Liver (tissue), 9 donors: ENCODE results near the gene PSTPIP1. TPM values are rescaled to one million over a fixed set of nuclear protein-coding genes. Genes with fewer than 3 reads are reported as not detected.
A peak's percentile ranks its signal among the peaks of the same experiment; 100 is the strongest.

Experiments used
- DNase-seq: peaks from one replicate; pipeline ENCODE4 v3.0.0-alpha.2; 2017; ENCODE audit warnings: low spot score
- H3K27ac ChIP-seq, 2 donors: one replicate each; pipeline ENCODE4 v1.7.0; 2013; ENCODE audit warnings: inconsistent platforms in 2 of 2, low read length in 2 of 2, control low read depth in 1 of 2, low read depth in 1 of 2, mild to moderate bottlenecking in 1 of 2
- H3K27me3 ChIP-seq, 4 donors: one replicate each; pipeline versions ENCODE4 v1.6.1 to v1.7.0; 2013; ENCODE audit warnings: low read length in 3 of 4, inconsistent platforms in 1 of 4, mild to moderate bottlenecking in 1 of 4, moderate library complexity in 1 of 4; ENCODE audit not compliant: control insufficient read depth in 4 of 4, insufficient read depth in 4 of 4
- H3K36me3 ChIP-seq, 4 donors: one replicate each; pipeline versions ENCODE4 v1.6.1 to v1.7.0; 2013; ENCODE audit warnings: low read length in 3 of 4, mild to moderate bottlenecking in 3 of 4, low read depth in 1 of 4, moderate library complexity in 1 of 4; ENCODE audit not compliant: control insufficient read depth in 4 of 4, insufficient read depth in 3 of 4
- H3K4me1 ChIP-seq, 4 donors: one replicate each; pipeline versions ENCODE4 v1.6.1 to v1.7.0; 2013; ENCODE audit warnings: low read length in 3 of 4, mild to moderate bottlenecking in 3 of 4, moderate library complexity in 1 of 4; ENCODE audit not compliant: control insufficient read depth in 4 of 4, insufficient read depth in 4 of 4
- H3K4me3 ChIP-seq, 3 donors: one replicate each; pipeline versions ENCODE4 v1.6.1 to v1.7.0; 2013; ENCODE audit warnings: low read length in 3 of 3, control low read depth in 1 of 3, low read depth in 1 of 3, mild to moderate bottlenecking in 1 of 3
- H3K9ac ChIP-seq, 2 donors: one replicate each; pipeline ENCODE4 v1.7.0; 2013; ENCODE audit warnings: low read length in 2 of 2, mild to moderate bottlenecking in 2 of 2, moderate library complexity in 2 of 2, control low read depth in 1 of 2, low read depth in 1 of 2
- H3K9me3 ChIP-seq, 4 donors: one replicate each; pipeline versions ENCODE4 v1.6.1 to v1.7.0; 2013; ENCODE audit warnings: low read length in 3 of 4; ENCODE audit not compliant: control insufficient read depth in 4 of 4
- EGR1 ChIP-seq, 2 donors: IDR thresholded peaks; 2 replicates each; pipeline ENCODE4 v1.6.1; 2016 to 2018; ENCODE audit warnings: antibody characterized with exemption in 2 of 2, low read depth in 2 of 2
- FOXA1 ChIP-seq: IDR thresholded peaks from 2 replicates; pipeline ENCODE4 v1.6.1; 2016; ENCODE audit warnings: antibody characterized with exemption
- FOXA2 ChIP-seq: IDR thresholded peaks from 2 replicates; pipeline ENCODE4 v1.6.1; 2016; ENCODE audit warnings: antibody characterized with exemption
- GABPA ChIP-seq, 2 donors: IDR thresholded peaks in 1 of 2; conservative IDR thresholded peaks in 1 of 2; 2 replicates each; pipeline ENCODE4 v1.6.1; 2016; ENCODE audit warnings: antibody characterized with exemption in 2 of 2, mild to moderate bottlenecking in 1 of 2, moderate library complexity in 1 of 2
- HNF4A ChIP-seq, 2 donors: conservative IDR thresholded peaks; 2 replicates each; pipeline ENCODE4 v1.6.1; 2016; ENCODE audit warnings: antibody characterized with exemption in 2 of 2, mild to moderate bottlenecking in 2 of 2
- HNF4G ChIP-seq: IDR thresholded peaks from 2 replicates; pipeline ENCODE4 v1.6.1; 2016; ENCODE audit warnings: antibody characterized with exemption
- JUND ChIP-seq, 2 donors: IDR thresholded peaks; 2 replicates each; pipeline ENCODE4 v1.6.1; 2016; ENCODE audit warnings: antibody characterized with exemption in 2 of 2
- NR2F2 ChIP-seq: IDR thresholded peaks from 2 replicates; pipeline ENCODE4 v1.6.1; 2016; ENCODE audit warnings: antibody characterized with exemption
- RAD21 ChIP-seq, 2 donors: IDR thresholded peaks; 2 replicates each; pipeline ENCODE4 v1.6.1; 2016; ENCODE audit warnings: antibody characterized with exemption in 2 of 2, mild to moderate bottlenecking in 2 of 2
- RXRA ChIP-seq, 2 donors: IDR thresholded peaks; 2 replicates each; pipeline ENCODE4 v1.6.1; 2017 to 2018; ENCODE audit warnings: antibody characterized with exemption in 2 of 2, mild to moderate bottlenecking in 1 of 2
- SP1 ChIP-seq: IDR thresholded peaks from 2 replicates; pipeline ENCODE4 v1.6.1; 2018; ENCODE audit warnings: antibody characterized with exemption, mild to moderate bottlenecking
- TAF1 ChIP-seq: conservative IDR thresholded peaks from 2 replicates; pipeline ENCODE4 v1.6.1; 2016; ENCODE audit warnings: antibody characterized with exemption, mild to moderate bottlenecking
- YY1 ChIP-seq: IDR thresholded peaks from 2 replicates; pipeline ENCODE4 v1.6.1; 2016; ENCODE audit warnings: antibody characterized with exemption, mild to moderate bottlenecking
- WGBS: extraction: QIAGEN DNeasy Blood & Tissue Kit; methylation state at CpG from one replicate; pipeline ENCODE4 v1.1.7; 2013; 5-methylcytosine and 5-hydroxymethylcytosine counted together
- polyA plus RNA-seq, 2 donors: library from polyadenylated mRNA; stranded (reverse) in 1 of 2; unstranded in 1 of 2; fragments of 200-250 nt in 1 of 2; fragments of >200 nt in 1 of 2; fragmentation: Nextera tagmentation in 1 of 2; extraction: Ambion mirVana in 1 of 2; gene quantifications; one replicate each; pipeline versions ENCODE4 v1.2.1 to v1.2.3, GENCODE V29; 2013 to 2015
- total RNA-seq, 2 donors: library from RNA; depleted of rRNA; stranded (reverse); fragments of >200 nt; gene quantifications; one replicate each; pipeline ENCODE4 v1.2.3, GENCODE V29; 2014
- TF ChIP-seq, protein P1 (sequence below): IDR thresholded peaks from 2 replicates; pipeline ENCODE4 v1.6.1; 2016; ENCODE audit warnings: antibody characterized with exemption
- TF ChIP-seq, protein P2 (sequence below): IDR thresholded peaks from 2 replicates; pipeline ENCODE4 v1.6.1; 2016; ENCODE audit warnings: antibody characterized with exemption
- TF ChIP-seq, protein P3 (sequence below): IDR thresholded peaks from 2 replicates; pipeline ENCODE4 v1.6.1; 2016; ENCODE audit warnings: antibody characterized with exemption, mild to moderate bottlenecking
- TF ChIP-seq, protein P4 (sequence below): fragments of 150-350 bp; IDR thresholded peaks from 2 replicates; pipeline ENCODE4 v1.5.1; 2017; ENCODE audit warnings: improper control_type of control experiment, low read depth, low read length; ENCODE audit not compliant: missing input control
- donor health status: healthy.
- donor health status: healthy.
- donor health status: healthy.
- donor health status: healthy.
- donor health status: healthy.

The PSTPIP1 gene
- total and polyA plus RNA-seq, 4 donors, result 1.1 to 4.6 (median 3.0) TPM

DNA sequence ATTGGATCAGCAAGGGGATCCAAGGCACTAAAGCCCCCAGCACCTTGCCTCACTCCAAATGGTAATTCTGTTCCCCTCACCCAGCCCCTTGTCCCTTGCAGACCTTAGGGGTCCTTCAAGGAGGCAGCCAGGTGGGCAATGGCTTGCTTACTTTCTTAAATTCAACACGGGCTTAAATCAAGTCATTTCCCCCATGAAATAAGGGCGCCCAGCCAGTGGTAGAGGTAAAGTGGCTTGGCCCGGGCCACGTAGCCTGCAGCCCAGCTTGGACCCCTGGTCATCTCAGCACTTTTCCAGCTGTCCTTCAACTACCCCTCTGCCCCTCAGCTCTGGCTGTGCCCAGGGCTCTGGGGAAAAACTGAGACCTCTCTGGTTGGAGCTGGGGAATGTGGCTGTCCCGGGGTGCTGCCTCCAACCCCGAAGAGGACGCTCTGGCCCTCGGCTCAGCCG is 1.2 kb downstream of the PSTPIP1 start (continued):
- TF ChIP-seq, protein P1, sequence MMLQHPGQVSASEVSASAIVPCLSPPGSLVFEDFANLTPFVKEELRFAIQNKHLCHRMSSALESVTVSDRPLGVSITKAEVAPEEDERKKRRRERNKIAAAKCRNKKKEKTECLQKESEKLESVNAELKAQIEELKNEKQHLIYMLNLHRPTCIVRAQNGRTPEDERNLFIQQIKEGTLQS, result no peak
- TF ChIP-seq NR2F2, result no peak
- TF ChIP-seq TAF1, result no peak
- no peak for TF ChIP-seq HNF4G
- no peak for TF ChIP-seq RAD21 (IDR thresholded peaks at IDR 0.05)
- TF ChIP-seq, protein P2, sequence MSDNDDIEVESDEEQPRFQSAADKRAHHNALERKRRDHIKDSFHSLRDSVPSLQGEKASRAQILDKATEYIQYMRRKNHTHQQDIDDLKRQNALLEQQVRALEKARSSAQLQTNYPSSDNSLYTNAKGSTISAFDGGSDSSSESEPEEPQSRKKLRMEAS, result no peak
- TF ChIP-seq EGR1 (IDR thresholded peaks at IDR 0.05; ENCODE audit: low read depth in 2 of 2), result no peak
- no peak for TF ChIP-seq GABPA (IDR thresholded peaks at IDR 0.05 in 1 of 2, conservative IDR thresholded peaks at IDR 0.05 in 1 of 2)
- no peak for TF ChIP-seq SP1

DNA sequence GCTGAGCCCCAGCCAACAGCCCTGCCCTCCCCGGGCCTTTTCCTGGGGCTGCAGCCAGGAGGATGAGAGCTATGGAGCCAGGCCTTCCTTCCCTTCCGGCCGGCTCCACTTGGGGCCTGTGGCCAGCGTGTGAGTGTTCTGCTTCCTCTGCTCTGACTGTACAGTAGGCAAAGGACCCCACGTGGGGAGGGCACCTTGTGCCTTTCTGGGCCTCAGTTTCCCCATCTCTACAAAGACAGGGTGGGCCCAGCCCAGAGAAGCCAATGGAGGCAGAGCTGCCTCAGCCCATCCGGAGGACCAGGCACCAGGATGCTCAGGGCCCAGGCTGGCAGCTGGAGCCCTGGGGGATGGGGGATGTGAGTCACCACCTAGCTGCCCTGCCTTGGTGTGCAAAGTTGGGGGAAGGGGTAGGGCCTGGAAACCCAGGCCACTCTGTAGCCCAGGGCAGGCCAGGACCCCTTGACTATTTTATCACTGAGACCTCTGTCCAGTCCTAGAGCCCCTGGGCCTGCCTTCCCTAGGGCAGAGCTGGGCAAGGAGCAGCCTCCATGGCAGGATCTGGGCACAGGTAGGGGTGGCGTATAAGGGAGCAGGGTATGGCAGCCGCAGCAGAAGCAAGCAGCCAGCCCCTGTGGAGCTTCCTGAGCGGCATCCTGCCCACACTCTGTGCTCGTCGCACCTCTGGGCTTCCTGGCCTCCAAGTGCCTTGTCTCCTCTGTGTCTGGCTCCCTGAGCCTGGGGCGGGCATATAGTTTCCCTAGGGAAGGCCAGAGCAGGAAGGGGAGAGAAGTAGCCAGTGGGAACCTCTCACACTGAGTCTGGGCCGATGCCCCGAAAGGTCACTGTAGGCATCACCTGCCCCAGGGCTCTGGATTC is 1.8 kb downstream of the PSTPIP1 start:
- DNase-seq, result no peak
- WGBS, result 77% methylated on average over 14 of the region's 14 CpGs
- Histone ChIP-seq H3K9me3 (no peaks in the 10 kb centered on the region), H3K9ac (no peak overlapping the region), H3K27me3 (no peaks in the 10 kb centered on the region), H3K4me1 (no peaks in the 10 kb centered on the region), H3K27ac (peak overlapping the region; percentile 0 to 20), H3K4me3 (peak overlapping the region in 1 of 3 donors; percentile 9), H3K36me3 (no peaks in the 10 kb centered on the region)
- TF ChIP-seq YY1, result no peak
- TF ChIP-seq HNF4G, result no peak
- no peak for TF ChIP-seq JUND (IDR thresholded peaks at IDR 0.05)
- no peak for TF ChIP-seq RXRA (IDR thresholded peaks at IDR 0.05)
- no peak for TF ChIP-seq FOXA2
- TF ChIP-seq, protein P1, result no peak
- no peak for TF ChIP-seq EGR1 (IDR thresholded peaks at IDR 0.05; ENCODE audit: low read depth in 2 of 2)
- no peak for TF ChIP-seq TAF1
- TF ChIP-seq NR2F2, result no peak
- TF ChIP-seq, protein P3, sequence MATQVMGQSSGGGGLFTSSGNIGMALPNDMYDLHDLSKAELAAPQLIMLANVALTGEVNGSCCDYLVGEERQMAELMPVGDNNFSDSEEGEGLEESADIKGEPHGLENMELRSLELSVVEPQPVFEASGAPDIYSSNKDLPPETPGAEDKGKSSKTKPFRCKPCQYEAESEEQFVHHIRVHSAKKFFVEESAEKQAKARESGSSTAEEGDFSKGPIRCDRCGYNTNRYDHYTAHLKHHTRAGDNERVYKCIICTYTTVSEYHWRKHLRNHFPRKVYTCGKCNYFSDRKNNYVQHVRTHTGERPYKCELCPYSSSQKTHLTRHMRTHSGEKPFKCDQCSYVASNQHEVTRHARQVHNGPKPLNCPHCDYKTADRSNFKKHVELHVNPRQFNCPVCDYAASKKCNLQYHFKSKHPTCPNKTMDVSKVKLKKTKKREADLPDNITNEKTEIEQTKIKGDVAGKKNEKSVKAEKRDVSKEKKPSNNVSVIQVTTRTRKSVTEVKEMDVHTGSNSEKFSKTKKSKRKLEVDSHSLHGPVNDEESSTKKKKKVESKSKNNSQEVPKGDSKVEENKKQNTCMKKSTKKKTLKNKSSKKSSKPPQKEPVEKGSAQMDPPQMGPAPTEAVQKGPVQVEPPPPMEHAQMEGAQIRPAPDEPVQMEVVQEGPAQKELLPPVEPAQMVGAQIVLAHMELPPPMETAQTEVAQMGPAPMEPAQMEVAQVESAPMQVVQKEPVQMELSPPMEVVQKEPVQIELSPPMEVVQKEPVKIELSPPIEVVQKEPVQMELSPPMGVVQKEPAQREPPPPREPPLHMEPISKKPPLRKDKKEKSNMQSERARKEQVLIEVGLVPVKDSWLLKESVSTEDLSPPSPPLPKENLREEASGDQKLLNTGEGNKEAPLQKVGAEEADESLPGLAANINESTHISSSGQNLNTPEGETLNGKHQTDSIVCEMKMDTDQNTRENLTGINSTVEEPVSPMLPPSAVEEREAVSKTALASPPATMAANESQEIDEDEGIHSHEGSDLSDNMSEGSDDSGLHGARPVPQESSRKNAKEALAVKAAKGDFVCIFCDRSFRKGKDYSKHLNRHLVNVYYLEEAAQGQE, result no peak
- no peak for TF ChIP-seq RAD21 (IDR thresholded peaks at IDR 0.05)
- TF ChIP-seq, protein P4, sequence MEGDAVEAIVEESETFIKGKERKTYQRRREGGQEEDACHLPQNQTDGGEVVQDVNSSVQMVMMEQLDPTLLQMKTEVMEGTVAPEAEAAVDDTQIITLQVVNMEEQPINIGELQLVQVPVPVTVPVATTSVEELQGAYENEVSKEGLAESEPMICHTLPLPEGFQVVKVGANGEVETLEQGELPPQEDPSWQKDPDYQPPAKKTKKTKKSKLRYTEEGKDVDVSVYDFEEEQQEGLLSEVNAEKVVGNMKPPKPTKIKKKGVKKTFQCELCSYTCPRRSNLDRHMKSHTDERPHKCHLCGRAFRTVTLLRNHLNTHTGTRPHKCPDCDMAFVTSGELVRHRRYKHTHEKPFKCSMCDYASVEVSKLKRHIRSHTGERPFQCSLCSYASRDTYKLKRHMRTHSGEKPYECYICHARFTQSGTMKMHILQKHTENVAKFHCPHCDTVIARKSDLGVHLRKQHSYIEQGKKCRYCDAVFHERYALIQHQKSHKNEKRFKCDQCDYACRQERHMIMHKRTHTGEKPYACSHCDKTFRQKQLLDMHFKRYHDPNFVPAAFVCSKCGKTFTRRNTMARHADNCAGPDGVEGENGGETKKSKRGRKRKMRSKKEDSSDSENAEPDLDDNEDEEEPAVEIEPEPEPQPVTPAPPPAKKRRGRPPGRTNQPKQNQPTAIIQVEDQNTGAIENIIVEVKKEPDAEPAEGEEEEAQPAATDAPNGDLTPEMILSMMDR, result no peak
- no peak for TF ChIP-seq SP1
- TF ChIP-seq FOXA1, result no peak
- no peak for TF ChIP-seq HNF4A (conservative IDR thresholded peaks at IDR 0.05)
- TF ChIP-seq, protein P2, result no peak
